GM19372 (cell line): ENCODE data around the gene GFM2.
"Not testable (repeated sequence)": the region's sequence is repeated elsewhere in the genome, so short reads cannot be mapped to it uniquely, and the experiment has no call there.

ENCODE experiments used
- ATAC-seq: cut with Tn5 transposase; IDR thresholded peaks from one replicate; pipeline ENCODE4 v1.9.1; 2021; ENCODE audit warnings: mild to moderate bottlenecking, low read depth, moderate library complexity; ENCODE audit not compliant: unreplicated experiment

The GFM2 gene

GRCh38 chr5:74766849-74767578, at the start of gene GFM2, which contains the start of gene NSA2:
TSS of gene GFM2 (minus strand) at chr5:74767117. CDS start at chr5:74763742, 3,375 bp downstream.
TSS of gene NSA2 (plus strand) at chr5:74767249. CDS start at chr5:74767361, 112 bp downstream.
- ATAC-seq, result peak; percentile 87

DNA sequence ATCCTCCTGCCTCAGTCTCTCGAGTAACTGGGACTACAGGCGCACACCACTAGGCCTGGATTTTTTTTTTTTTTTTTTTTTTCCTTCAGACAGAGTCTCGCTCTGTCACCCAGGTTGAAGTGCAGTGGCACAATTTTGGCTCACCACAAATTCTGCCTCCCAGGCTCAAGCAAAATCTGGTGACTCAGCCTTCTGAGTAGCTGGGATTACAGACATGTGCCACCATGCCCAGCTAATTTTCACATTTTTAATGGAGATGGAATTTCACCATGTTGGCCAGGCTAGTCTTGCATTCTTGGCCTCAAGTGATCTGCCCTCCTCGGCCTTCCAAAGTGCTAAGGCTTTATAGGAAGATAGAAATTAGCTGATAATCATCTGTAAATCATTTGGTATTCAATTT, 44.0 kb upstream of the GFM2 start:
- ATAC-seq, result no peak

- ATAC-seq, result no peak
Observed at GRCh38 chr5:74801941-74802340, 35.0 kb upstream of the GFM2 start.

- no peak for ATAC-seq
Observed at GRCh38 chr5:74801197-74801596, 34.3 kb upstream of the GFM2 start.

DNA sequence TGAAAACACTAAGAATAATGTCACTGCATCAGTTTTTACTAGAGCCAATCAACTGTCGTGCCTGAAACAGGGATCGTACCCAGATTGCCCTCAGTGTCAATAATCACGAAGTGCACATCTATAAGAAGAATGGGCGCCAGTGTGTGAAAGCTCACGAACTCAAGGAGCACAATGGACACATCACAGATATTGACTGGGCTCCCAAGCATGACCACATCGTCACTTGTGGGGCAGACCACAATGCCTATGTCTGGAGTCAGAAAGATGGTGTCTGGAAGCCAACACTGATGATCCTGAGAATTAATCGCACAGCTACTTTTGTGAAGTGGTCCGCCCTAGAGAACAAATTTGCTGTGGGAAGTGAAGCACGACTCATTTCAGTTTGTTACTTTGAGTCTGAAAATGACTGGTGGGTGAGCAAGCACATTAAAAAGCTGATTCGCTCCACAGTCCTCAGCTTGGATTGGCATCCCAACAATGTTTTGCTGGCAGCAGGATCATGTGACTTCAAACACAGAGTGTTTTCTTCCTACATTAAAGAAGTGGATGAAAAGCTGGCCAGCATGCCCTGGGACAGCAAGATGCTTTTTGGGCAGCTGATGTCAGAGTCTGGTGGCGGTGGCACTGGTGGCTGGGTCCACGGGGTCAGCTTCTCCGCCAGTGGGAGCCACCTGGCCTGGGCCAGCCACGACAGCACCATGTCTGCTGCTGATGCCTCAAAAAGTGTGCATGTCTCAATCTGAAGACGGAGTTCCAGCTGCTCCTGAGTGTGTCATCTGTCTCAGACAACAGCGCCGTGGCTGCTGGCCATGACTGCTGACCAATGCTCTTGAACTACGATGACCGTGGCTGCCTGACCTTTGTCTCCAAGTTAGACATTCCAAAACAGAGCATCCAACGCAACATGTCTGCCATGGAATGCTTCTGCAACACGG, 32.3 kb upstream of the GFM2 start:
- ATAC-seq, result no peak

GRCh38 chr5:74791669-74792068, 24.8 kb upstream of the GFM2 start:
- ATAC-seq, result not testable (repeated sequence)

DNA sequence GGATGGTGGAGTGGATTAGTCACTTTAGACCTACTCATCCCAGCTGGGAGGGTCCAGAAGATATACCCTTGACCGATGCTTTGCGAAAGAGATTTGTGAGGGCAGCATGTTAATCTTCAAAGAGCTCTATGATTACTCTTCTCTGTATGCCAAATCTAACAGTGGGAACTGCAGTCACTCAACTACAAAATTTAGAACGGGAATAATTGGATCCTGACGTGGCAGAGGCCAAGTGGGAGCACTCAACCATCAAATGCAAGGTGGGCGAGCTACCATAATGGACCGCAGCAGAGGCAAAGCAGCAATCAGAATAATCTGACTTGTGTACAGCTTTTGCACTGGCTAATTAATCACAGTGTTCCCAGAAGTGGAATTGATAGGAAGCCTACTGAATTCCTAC, 20.5 kb upstream of the GFM2 start:
- no peak for ATAC-seq

GRCh38 chr5:74786851-74787250, 19.9 kb upstream of the GFM2 start:
- no peak for ATAC-seq

GRCh38 chr5:74778609-74779008, 11.7 kb upstream of the GFM2 start:
- ATAC-seq, result no peak

- no peak for ATAC-seq
Observed at GRCh38 chr5:74772359-74772758, 5.4 kb upstream of the GFM2 start.

- peak; percentile 28 for ATAC-seq
Observed at GRCh38 chr5:74767579-74767913, 629 bp upstream of the GFM2 start.

GRCh38 chr5:74766418-74766848, 484 bp downstream of the GFM2 start:
- peak; percentile 24 for ATAC-seq

- no peak for ATAC-seq
Observed at GRCh38 chr5:74765929-74766328, 988 bp downstream of the GFM2 start.

GRCh38 chr5:74765201-74765600, 1.7 kb downstream of the GFM2 start:
- ATAC-seq, result no peak

DNA sequence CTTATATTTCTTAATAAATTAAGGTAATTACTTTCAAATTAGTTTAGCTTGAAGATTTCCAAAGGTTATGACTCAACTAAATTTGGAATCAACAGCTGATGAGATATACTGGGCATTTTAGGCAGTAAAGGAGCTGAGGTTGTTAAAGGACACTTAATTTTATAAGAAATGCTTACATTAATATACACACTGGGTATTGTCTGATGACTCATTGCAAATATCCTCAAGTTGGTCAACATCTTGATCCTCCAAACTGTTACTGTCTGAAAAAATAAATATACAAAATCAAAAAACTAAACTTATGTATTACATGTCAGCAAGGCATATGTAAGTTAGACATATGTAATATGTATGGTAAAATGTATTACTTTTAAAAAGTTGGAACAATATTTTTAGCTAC, 3.4 kb downstream of the GFM2 start:
- no peak for ATAC-seq

GRCh38 chr5:74762599-74762998, 4.3 kb downstream of the GFM2 start:
- no peak for ATAC-seq

DNA sequence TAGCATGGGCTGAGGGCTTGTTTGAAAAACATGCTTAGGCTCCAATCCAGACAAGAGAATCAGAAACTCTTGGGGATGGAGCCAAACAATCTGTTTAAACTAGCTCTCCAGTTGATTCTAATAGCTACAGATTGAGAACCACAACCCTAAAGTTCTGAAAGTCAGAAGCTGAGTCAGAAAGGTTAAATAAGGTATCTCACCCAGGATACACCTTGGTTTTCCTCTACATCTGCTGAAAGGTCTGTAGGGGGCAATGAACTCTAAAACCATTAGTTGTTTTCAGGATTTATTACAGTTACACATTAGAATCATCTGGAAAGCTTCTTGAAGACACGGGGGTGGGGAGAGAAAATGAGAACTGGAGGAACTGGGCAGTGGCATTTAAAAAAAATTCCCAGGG, 5.7 kb downstream of the GFM2 start:
- no peak for ATAC-seq

GRCh38 chr5:74748742-74749141, 18.2 kb downstream of the GFM2 start:
- not testable (repeated sequence) for ATAC-seq

- no peak for ATAC-seq
Observed at GRCh38 chr5:74738406-74738805, 28.5 kb downstream of the GFM2 start.

DNA sequence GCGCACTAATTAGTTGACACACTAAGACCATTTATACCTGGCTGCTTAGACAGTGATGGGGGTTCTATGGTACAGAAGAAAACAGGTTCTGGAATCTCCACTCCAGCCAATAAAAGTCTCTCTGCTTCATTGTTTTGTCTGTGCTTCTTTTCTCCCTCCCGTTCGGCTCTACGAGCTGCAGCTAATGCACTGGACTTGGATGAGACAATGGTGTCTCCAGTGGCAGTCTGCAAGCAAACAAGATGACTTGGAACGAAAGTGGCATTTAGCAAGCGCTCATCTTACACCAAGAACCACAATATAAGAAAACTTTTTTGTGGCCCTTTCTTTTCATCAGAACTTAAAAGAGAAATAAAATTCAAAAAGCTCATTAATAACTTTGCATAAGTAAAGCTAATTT, 30.2 kb downstream of the GFM2 start:
- ATAC-seq, result no peak

DNA sequence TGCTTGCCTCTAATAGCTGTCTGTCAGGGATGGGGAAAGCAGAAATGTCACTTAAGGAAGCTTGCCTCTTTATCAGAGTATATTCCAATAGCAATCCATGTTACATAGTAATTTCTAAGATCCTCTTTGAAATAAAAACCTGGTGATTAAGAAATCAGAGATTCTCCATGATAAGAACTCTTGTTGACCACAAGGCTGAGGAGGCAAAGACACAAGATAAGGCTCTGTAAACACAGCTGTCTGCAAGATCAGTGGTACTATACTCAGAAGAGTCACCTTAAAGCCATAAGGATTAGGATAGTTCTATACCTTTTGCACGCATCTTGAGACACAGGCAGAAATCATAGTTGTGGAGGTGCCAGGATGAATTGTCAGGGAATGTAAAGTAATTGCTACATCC, 41.6 kb downstream of the GFM2 start:
- ATAC-seq, result no peak

DNA sequence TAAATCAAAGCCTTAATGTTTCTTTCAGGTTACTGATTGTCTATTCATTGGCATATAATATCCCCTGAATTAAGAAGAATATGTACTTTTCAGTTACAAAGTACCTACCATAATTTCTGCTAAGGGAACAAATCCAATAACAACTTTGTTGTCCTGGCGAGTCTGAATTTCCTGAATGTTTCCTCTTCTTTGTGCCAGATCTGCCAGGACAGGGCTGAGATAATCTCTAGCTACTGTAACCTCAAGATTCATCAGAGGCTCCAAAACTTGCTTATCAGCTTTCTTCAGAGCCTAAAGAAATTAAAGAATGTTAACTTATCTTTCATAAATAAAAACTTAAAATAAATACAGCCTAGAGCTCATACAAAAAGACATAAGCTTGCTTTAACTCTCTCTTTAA, 44.6 kb downstream of the GFM2 start:
- ATAC-seq, result no peak
